Hepatocyte (in vitro differentiated cells): ENCODE data around the gene ERC2.

ENCODE experiments used
- EZH2 ChIP-seq: fragments of 200-600 bp; sonication (generic); IDR thresholded peaks from 2 replicates; pipeline ENCODE4 v1.6.1; 2016; ENCODE audit warnings: antibody characterized with exemption, mild to moderate bottlenecking, borderline replicate concordance
- EZH2phosphoT487 ChIP-seq: fragments of 200-600 bp; sonication (generic); IDR thresholded peaks from one replicate; pipeline ENCODE4 v1.6.1; 2018; ENCODE audit warnings: antibody characterized with exemption, mild to moderate bottlenecking, low read depth, moderate library complexity; ENCODE audit not compliant: unreplicated experiment, severe bottlenecking
- TF ChIP-seq, protein P1 (sequence below): fragments of 200-600 bp; sonication (generic); IDR thresholded peaks from 2 replicates; pipeline ENCODE4 v1.5.1; 2016; ENCODE audit warnings: antibody characterized with exemption, mild to moderate bottlenecking; ENCODE audit not compliant: poor library complexity

GRCh38 chr3:55737186-55737585, 731.1 kb downstream of the ERC2 start:
- TF ChIP-seq, protein P1, sequence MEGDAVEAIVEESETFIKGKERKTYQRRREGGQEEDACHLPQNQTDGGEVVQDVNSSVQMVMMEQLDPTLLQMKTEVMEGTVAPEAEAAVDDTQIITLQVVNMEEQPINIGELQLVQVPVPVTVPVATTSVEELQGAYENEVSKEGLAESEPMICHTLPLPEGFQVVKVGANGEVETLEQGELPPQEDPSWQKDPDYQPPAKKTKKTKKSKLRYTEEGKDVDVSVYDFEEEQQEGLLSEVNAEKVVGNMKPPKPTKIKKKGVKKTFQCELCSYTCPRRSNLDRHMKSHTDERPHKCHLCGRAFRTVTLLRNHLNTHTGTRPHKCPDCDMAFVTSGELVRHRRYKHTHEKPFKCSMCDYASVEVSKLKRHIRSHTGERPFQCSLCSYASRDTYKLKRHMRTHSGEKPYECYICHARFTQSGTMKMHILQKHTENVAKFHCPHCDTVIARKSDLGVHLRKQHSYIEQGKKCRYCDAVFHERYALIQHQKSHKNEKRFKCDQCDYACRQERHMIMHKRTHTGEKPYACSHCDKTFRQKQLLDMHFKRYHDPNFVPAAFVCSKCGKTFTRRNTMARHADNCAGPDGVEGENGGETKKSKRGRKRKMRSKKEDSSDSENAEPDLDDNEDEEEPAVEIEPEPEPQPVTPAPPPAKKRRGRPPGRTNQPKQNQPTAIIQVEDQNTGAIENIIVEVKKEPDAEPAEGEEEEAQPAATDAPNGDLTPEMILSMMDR, result no peak
- TF ChIP-seq EZH2phosphoT487, result no peak
- no peak for TF ChIP-seq EZH2
